Measurements from ENCODE around the gene SPAG16. TPM values are rescaled to one million over a fixed set of nuclear protein-coding genes. Genes with fewer than 3 reads are reported as not detected.
"Not testable (repeated sequence)": the region's sequence is repeated elsewhere in the genome, so short reads cannot be mapped to it uniquely, and the experiment has no call there.

SPAG16 gene
- total RNA-seq, 1 donor from 2014 or later: 18.7 TPM

DNA sequence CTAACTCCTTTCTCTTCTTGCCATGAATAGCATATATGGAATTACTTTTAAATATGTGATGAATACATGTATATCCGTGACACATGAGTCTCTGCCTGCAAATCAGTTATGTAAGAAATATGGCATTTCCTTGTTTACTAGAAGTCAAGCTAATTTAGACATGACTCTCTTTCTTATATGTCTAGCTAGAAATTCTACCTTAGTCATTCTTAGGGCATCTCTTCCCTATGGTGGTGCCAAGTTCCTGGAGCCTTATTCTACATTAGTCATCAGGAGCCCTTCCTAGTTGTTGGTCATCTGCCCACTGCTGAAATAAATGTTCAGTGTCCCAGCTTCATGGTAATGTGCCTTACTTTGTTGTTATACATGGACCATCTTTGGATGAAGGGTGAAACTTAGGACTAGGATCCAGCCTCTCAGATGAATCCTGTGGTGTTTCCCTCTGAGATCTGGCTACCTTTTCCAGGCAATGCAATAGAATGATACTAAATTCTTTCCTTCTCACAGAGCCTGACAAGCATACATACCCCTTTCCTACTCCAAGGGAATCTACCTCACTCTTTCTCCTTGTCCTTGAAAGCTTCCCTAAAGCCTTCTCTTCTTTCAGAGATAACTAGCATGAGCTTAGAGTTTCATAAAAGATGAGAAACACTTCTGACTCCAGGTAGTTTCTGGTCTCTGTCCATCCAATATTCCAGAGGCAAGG, 711.3 kb downstream of the SPAG16 start:
- DNase-seq (ENCODE audit: low spot score): no peak
- H3K9me3 Mint-ChIP-seq (ENCODE audit: low read depth): peaks cover 10% of the 10 kb centered on the region
- H3K27me3 Mint-ChIP-seq (ENCODE audit: low read depth): no peaks in the 10 kb centered on the region
- TF ChIP-seq, protein P1, sequence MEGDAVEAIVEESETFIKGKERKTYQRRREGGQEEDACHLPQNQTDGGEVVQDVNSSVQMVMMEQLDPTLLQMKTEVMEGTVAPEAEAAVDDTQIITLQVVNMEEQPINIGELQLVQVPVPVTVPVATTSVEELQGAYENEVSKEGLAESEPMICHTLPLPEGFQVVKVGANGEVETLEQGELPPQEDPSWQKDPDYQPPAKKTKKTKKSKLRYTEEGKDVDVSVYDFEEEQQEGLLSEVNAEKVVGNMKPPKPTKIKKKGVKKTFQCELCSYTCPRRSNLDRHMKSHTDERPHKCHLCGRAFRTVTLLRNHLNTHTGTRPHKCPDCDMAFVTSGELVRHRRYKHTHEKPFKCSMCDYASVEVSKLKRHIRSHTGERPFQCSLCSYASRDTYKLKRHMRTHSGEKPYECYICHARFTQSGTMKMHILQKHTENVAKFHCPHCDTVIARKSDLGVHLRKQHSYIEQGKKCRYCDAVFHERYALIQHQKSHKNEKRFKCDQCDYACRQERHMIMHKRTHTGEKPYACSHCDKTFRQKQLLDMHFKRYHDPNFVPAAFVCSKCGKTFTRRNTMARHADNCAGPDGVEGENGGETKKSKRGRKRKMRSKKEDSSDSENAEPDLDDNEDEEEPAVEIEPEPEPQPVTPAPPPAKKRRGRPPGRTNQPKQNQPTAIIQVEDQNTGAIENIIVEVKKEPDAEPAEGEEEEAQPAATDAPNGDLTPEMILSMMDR (IDR thresholded peaks at IDR 0.05): no peak
- H3K4me1 Mint-ChIP-seq (ENCODE audit: low read depth): peaks cover 9% of the 10 kb centered on the region
- no peak overlapping the region for H3K4me3 Mint-ChIP-seq (ENCODE audit: unreplicated experiment)
- peaks cover 2% of the 10 kb centered on the region for H3K36me3 Mint-ChIP-seq (ENCODE audit: low read depth)
- peak overlapping the region; percentile 49 for H3K27ac Mint-ChIP-seq (ENCODE audit: unreplicated experiment)

DNA sequence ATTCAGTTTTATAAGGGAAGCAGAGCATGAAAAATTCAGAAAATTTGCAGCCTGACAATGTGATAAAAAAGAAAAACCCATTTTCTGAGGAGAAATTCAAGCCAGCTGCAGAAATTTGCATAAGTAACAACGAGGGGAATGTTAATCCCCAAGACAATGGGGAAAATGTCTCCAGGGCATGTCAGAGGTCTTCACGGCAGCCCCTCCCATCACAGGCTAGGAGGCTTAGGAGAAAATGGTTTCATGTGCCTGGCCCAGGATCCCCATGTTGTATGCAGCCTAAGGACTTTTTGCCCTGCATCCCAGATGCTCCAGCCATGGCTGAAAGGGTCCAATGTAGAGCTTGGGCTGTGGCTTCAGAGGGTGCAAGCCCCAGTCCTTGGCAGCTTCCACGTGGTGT, 714.7 kb downstream of the SPAG16 start:
- H3K9me3 Mint-ChIP-seq (ENCODE audit: low read depth); H3K27ac Mint-ChIP-seq (ENCODE audit: unreplicated experiment); H3K4me1 Mint-ChIP-seq (ENCODE audit: low read depth); DNase-seq (ENCODE audit: low spot score); H3K4me3 Mint-ChIP-seq (ENCODE audit: unreplicated experiment); H3K27me3 Mint-ChIP-seq (ENCODE audit: low read depth); H3K36me3 Mint-ChIP-seq (ENCODE audit: low read depth): not testable (repeated sequence)

DNA sequence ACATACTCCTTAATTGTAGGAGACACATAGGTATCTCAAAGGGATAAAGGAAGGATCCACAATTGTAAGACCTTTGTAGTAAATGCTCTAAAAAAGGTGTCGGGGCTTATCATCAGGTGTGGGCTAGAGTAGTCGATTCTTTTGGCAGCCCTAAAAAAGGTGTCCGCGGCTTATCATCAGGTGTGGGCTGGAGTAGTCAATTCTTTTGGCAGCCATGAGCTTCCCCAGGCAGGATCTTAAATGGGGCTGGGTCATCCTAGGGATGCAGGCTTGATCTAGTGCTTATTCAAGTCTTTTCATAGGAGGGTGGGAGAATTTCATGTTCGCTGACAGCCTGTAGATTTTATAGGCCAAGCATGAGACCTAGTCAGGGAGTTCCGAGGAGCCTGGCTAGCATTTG, 720.2 kb downstream of the SPAG16 start:
- TF ChIP-seq, protein P1 (IDR thresholded peaks at IDR 0.05): no peak
- H3K27me3 Mint-ChIP-seq (ENCODE audit: low read depth): no peaks in the 10 kb centered on the region
- peaks cover 17% of the 10 kb centered on the region for H3K9me3 Mint-ChIP-seq (ENCODE audit: low read depth)
- H3K4me3 Mint-ChIP-seq (ENCODE audit: unreplicated experiment): no peak overlapping the region
- DNase-seq (ENCODE audit: low spot score): no peak
- H3K27ac Mint-ChIP-seq (ENCODE audit: unreplicated experiment): no peak overlapping the region
- H3K36me3 Mint-ChIP-seq (ENCODE audit: low read depth): peaks cover 6% of the 10 kb centered on the region
- no peaks in the 10 kb centered on the region for H3K4me1 Mint-ChIP-seq (ENCODE audit: low read depth)

DNA sequence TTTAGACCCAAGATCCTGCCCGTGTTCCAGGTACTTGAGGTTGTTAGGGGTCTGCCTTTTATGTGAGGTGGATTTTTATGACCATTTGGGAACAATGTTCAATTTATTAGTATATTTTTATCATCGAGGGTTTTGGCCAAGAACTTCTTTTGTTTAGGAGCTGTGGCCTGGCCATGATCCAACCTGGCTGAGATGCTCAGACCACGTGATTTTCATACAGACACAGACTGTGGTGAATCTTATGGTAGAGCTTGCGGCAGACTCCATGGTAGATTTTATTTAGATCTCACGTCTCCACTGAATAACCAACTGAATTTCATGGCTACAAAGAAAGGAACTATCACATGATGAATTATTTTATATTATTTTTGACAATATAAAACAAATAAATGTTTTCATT, 721.1 kb downstream of the SPAG16 start:
- peaks cover 6% of the 10 kb centered on the region for H3K36me3 Mint-ChIP-seq (ENCODE audit: low read depth)
- DNase-seq (ENCODE audit: low spot score): no peak

DNA sequence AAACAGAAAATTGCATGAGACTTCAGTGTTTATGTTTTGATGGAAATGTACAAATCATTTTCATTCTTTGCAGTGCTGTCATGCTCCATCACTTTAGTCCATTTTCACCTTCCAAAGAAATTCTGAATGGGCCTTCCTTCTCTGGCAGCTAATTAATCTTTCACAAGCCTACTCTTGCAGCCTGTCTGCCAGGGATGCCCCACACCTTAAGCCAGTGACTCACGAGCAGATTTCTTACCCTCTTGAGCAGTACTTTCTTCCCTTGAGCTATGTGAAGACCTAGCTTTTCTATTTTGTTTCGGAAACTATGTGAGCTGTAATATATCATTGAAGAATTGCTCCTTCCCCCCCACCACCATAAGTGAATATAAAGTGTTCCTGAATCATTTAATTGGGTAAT, 722.3 kb downstream of the SPAG16 start:
- no peaks in the 10 kb centered on the region for H3K27me3 Mint-ChIP-seq (ENCODE audit: low read depth)
- H3K27ac Mint-ChIP-seq (ENCODE audit: unreplicated experiment): no peak overlapping the region
- H3K4me3 Mint-ChIP-seq (ENCODE audit: unreplicated experiment): no peak overlapping the region
- H3K9me3 Mint-ChIP-seq (ENCODE audit: low read depth): peaks cover 18% of the 10 kb centered on the region
- no peaks in the 10 kb centered on the region for H3K4me1 Mint-ChIP-seq (ENCODE audit: low read depth)
- H3K36me3 Mint-ChIP-seq (ENCODE audit: low read depth): peaks cover 6% of the 10 kb centered on the region
- TF ChIP-seq, protein P1 (IDR thresholded peaks at IDR 0.05): no peak
- DNase-seq (ENCODE audit: low spot score): no peak

More for the DNA sequence above, 721.1 kb downstream of the SPAG16 start:
- Mint-ChIP-seq H3K4me3 (ENCODE audit: unreplicated experiment) (no peak overlapping the region), H3K9me3 (ENCODE audit: low read depth) (peaks cover 18% of the 10 kb centered on the region), H3K27ac (ENCODE audit: unreplicated experiment) (no peak overlapping the region), H3K4me1 (ENCODE audit: low read depth) (no peaks in the 10 kb centered on the region), H3K27me3 (ENCODE audit: low read depth) (no peaks in the 10 kb centered on the region)
- TF ChIP-seq, protein P1 (IDR thresholded peaks at IDR 0.05): no peak

DNA sequence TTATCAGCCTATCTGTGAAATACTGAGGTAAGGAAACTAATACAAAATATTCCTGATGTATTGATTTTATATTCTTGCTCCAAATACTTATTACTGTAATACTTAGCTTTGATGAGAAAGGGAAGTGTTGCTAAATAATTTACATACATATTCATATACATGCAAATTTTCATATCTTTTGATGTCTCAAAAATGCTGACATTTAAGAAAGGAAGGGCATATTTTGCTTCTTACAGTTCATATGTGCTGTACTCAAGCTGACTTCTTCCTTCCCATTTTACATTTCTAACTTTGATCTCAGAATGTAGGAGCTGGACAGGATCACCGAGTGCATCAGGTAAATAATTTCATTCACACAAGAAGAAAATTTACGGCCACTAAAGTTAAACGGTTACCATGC, 727.4 kb downstream of the SPAG16 start:
- peaks cover 18% of the 10 kb centered on the region for H3K9me3 Mint-ChIP-seq (ENCODE audit: low read depth)
- no peak overlapping the region for H3K4me3 Mint-ChIP-seq (ENCODE audit: unreplicated experiment)
- H3K4me1 Mint-ChIP-seq (ENCODE audit: low read depth): peaks cover 3% of the 10 kb centered on the region
- peaks cover 6% of the 10 kb centered on the region for H3K36me3 Mint-ChIP-seq (ENCODE audit: low read depth)
- no peaks in the 10 kb centered on the region for H3K27me3 Mint-ChIP-seq (ENCODE audit: low read depth)
- TF ChIP-seq, protein P1 (IDR thresholded peaks at IDR 0.05): no peak
- no peak for DNase-seq (ENCODE audit: low spot score)
- H3K27ac Mint-ChIP-seq (ENCODE audit: unreplicated experiment): no peak overlapping the region
